OCI-LY3 (cell line): ENCODE measurements around the gene PROCR.

ENCODE experiments used
- CTCF ChIP-seq: fragments of 200-600, 300-600 bp; sonication (generic); IDR thresholded peaks from 2 replicates; pipeline ENCODE4 v1.5.1; 2014; ENCODE audit warnings: antibody characterized with exemption, low read length, low read depth
- EZH2phosphoT487 ChIP-seq: fragments of 200-600 bp; shearing (Covaris generic); IDR thresholded peaks from 2 replicates; pipeline ENCODE4 v1.6.1; 2018; ENCODE audit warnings: antibody characterized with exemption, mixed run types, low read depth

- TF ChIP-seq CTCF (no peak; the same call in 1 of the 2 replicates), EZH2phosphoT487 (no peak)
These were observed 24.8 kb upstream of the PROCR start, which contains the start of gene EDEM2 for GRCh38 chr20:35146920-35147574.
